H9 (cell line): ENCODE results near the gene PDE4B. TPM values are rescaled to one million over a fixed set of nuclear protein-coding genes. Genes with fewer than 3 reads are reported as not detected.

ENCODE experiments used
- DNase-seq: peaks from one replicate; pipeline ENCODE4 v3.0.0-alpha.2; 2017
- H2AFZ ChIP-seq: one replicate; pipeline ENCODE4 v1.6.1; 2013; ENCODE audit warnings: mild to moderate bottlenecking, low read length, control low read depth, moderate library complexity
- H2AK5ac ChIP-seq: 2 replicates; pipeline ENCODE4 v1.6.1; 2013; ENCODE audit warnings: low read length, control low read depth, mixed read lengths; ENCODE audit not compliant: insufficient read length
- H2BK120ac ChIP-seq: one replicate; pipeline ENCODE4 v1.6.1; 2013; ENCODE audit warnings: low read depth, mild to moderate bottlenecking, low read length, control low read depth, inconsistent platforms; ENCODE audit not compliant: poor library complexity, severe bottlenecking
- H2BK12ac ChIP-seq: 2 replicates; pipeline ENCODE4 v1.6.1; 2013; ENCODE audit warnings: low read length, control low read depth, mixed read lengths, low read depth; ENCODE audit not compliant: insufficient read length
- H2BK15ac ChIP-seq: 2 replicates; pipeline ENCODE4 v1.6.1; 2013; ENCODE audit warnings: low read depth, low read length, control low read depth
- H2BK20ac ChIP-seq: one replicate; pipeline ENCODE4 v1.6.1; 2013; ENCODE audit warnings: low read depth, mild to moderate bottlenecking, low read length, control low read depth, inconsistent platforms; ENCODE audit not compliant: poor library complexity, severe bottlenecking
- H2BK5ac ChIP-seq: 2 replicates; pipeline ENCODE4 v1.6.1; 2013; ENCODE audit warnings: low read length, control low read depth, mixed read lengths; ENCODE audit not compliant: insufficient read length
- H3K14ac ChIP-seq: 2 replicates; pipeline ENCODE4 v1.6.1; 2013; ENCODE audit warnings: low read length, control low read depth; ENCODE audit not compliant: insufficient read depth
- H3K18ac ChIP-seq: 2 replicates; pipeline ENCODE4 v1.6.1; 2013; ENCODE audit warnings: low read depth, mild to moderate bottlenecking, mixed read lengths, low read length, control low read depth; ENCODE audit not compliant: insufficient read length
- H3K23ac ChIP-seq: 2 replicates; pipeline ENCODE4 v1.6.1; 2013; ENCODE audit warnings: low read length, control low read depth, mixed read lengths, low read depth; ENCODE audit not compliant: insufficient read length
- H3K23me2 ChIP-seq: 2 replicates; pipeline ENCODE4 v1.6.1; 2013; ENCODE audit warnings: low read depth, mild to moderate bottlenecking, mixed read lengths, low read length, control low read depth; ENCODE audit not compliant: insufficient read length, poor library complexity, severe bottlenecking
- H3K27ac ChIP-seq: 2 replicates; pipeline ENCODE4 v1.5.1; 2013; ENCODE audit warnings: low read length, control low read depth, mixed read lengths, low read depth; ENCODE audit not compliant: insufficient read length
- H3K27me3 ChIP-seq: 2 replicates; pipeline ENCODE4 v1.6.1; 2013; ENCODE audit warnings: low read length, control low read depth, inconsistent platforms; ENCODE audit not compliant: insufficient read depth
- H3K4ac ChIP-seq: 2 replicates; pipeline ENCODE4 v1.6.1; 2013; ENCODE audit warnings: low read depth, mild to moderate bottlenecking, control low read depth, inconsistent platforms, low read length, moderate library complexity
- H3K4me1 ChIP-seq: 2 replicates; pipeline ENCODE4 v1.6.1; 2013; ENCODE audit warnings: low read length, control low read depth, inconsistent platforms; ENCODE audit not compliant: insufficient read depth
- H3K4me2 ChIP-seq: 2 replicates; pipeline ENCODE4 v1.6.1; 2013; ENCODE audit warnings: low read length, control low read depth, mixed read lengths; ENCODE audit not compliant: insufficient read length, insufficient read depth
- H3K56ac ChIP-seq: 2 replicates; pipeline ENCODE4 v1.6.1; 2013; ENCODE audit warnings: low read depth, mild to moderate bottlenecking, mixed read lengths, low read length, control low read depth; ENCODE audit not compliant: insufficient read length
- H3K79me1 ChIP-seq: 2 replicates; pipeline ENCODE4 v1.6.1; 2013; ENCODE audit warnings: low read depth, mild to moderate bottlenecking, moderate library complexity, low read length, control low read depth, inconsistent platforms; ENCODE audit not compliant: insufficient read depth, poor library complexity, severe bottlenecking
- H3K79me2 ChIP-seq: 2 replicates; pipeline ENCODE4 v1.6.1; 2013; ENCODE audit warnings: low read length, control low read depth, inconsistent platforms; ENCODE audit not compliant: insufficient read depth
- H3K9ac ChIP-seq: 2 replicates; pipeline ENCODE4 v1.6.1; 2013; ENCODE audit warnings: low read length, control low read depth, mixed read lengths; ENCODE audit not compliant: insufficient read length; ENCODE audit errors: extremely low read depth
- H3K9me3 ChIP-seq: one replicate; pipeline ENCODE4 v1.6.1; 2013; ENCODE audit warnings: low read depth, low read length, inconsistent platforms; ENCODE audit not compliant: control insufficient read depth
- H3T11ph ChIP-seq: one replicate; pipeline ENCODE4 v1.6.1; 2013; ENCODE audit warnings: mild to moderate bottlenecking, low read length, control low read depth, inconsistent platforms
- H4K20me1 ChIP-seq: one replicate; pipeline ENCODE4 v1.6.1; 2013; ENCODE audit not compliant: control insufficient read depth, insufficient read length, insufficient read depth
- H4K5ac ChIP-seq: 2 replicates; pipeline ENCODE4 v1.6.1; 2013; ENCODE audit warnings: low read depth, mild to moderate bottlenecking, mixed read lengths, low read length, control low read depth; ENCODE audit not compliant: insufficient read length
- H4K8ac ChIP-seq: replicated peaks from 2 replicates; pipeline ENCODE4 v1.6.1; 2013; ENCODE audit warnings: low read length, control low read depth, mixed read lengths, low read depth; ENCODE audit not compliant: insufficient read length
- H4K91ac ChIP-seq: 2 replicates; pipeline ENCODE4 v1.6.1; 2013; ENCODE audit warnings: low read depth, mild to moderate bottlenecking, moderate library complexity, mixed read lengths, low read length, control low read depth; ENCODE audit not compliant: insufficient read length
- H3K27ac Mint-ChIP-seq, 3 experiments: 2 replicates in 2 of 3; 3 replicates in 1 of 3; pipeline ENCODE4 v1.8.0; 2020 to 2021; ENCODE audit warnings: mixed read lengths in 3 of 3, mild to moderate bottlenecking in 1 of 3, moderate library complexity in 1 of 3
- H3K27me3 Mint-ChIP-seq: 2 replicates; pipeline ENCODE4 v1.8.0; 2021; ENCODE audit warnings: low read depth, mild to moderate bottlenecking, moderate library complexity, mixed read lengths
- H3K36me3 Mint-ChIP-seq, 3 experiments: 2 replicates in 2 of 3; 3 replicates in 1 of 3; pipeline ENCODE4 v1.8.0; 2020 to 2021; ENCODE audit warnings: low read depth in 3 of 3, mixed read lengths in 3 of 3; ENCODE audit not compliant: insufficient read depth in 1 of 3
- H3K4me1 Mint-ChIP-seq, 2 experiments: 2 replicates each; pipeline ENCODE4 v1.8.0; 2020; ENCODE audit warnings: mixed read lengths in 2 of 2
- H3K4me3 Mint-ChIP-seq, 2 experiments: 2 replicates in 1 of 2; 3 replicates in 1 of 2; pipeline ENCODE4 v1.8.0; 2020 to 2021; ENCODE audit warnings: mild to moderate bottlenecking in 2 of 2, mixed read lengths in 2 of 2, moderate library complexity in 1 of 2
- H3K9me3 Mint-ChIP-seq, 2 experiments: 2 replicates in 1 of 2; 3 replicates in 1 of 2; pipeline ENCODE4 v1.8.0; 2020; ENCODE audit warnings: mild to moderate bottlenecking in 2 of 2, mixed read lengths in 2 of 2, moderate library complexity in 1 of 2
- CTCF ChIP-seq: fragments of 200-600 bp; sonication (generic); conservative IDR thresholded peaks from 3 replicates; pipeline ENCODE4 v1.8.0; 2021; ENCODE audit warnings: antibody characterized with exemption, mild to moderate bottlenecking
- WGBS: extraction: QIAGEN DNeasy Blood & Tissue Kit; methylation state at CpG from one replicate; pipeline ENCODE4 v1.1.7; 2013; ENCODE audit warnings: missing lambda C conversion rate, low lambda C conversion rate, mixed read lengths; ENCODE audit not compliant: insufficient read length; ENCODE audit errors: extremely low coverage; 5-methylcytosine and 5-hydroxymethylcytosine counted together
- total RNA-seq: library from RNA; stranded (reverse); gene quantifications from 2 replicates; pipeline ENCODE4 v1.2.1, GENCODE V29; 2021

Gene PDE4B
- total RNA-seq, 1 experiment from 2014 or later: 19.8 TPM

GRCh38 chr1:66119148-66119547 lies 326.5 kb downstream of the PDE4B start:
- Mint-ChIP-seq H3K27me3 (peaks cover 4% of the 10 kb centered on the region), H3K27ac (no peak overlapping the region), H3K36me3 (0 out of 7 replicates have a peak, but pooled peaks cover 0 to 1% (median 0%) of the 10 kb centered on the region in 3 experiments), H3K9me3 (no peaks in the 10 kb centered on the region), H3K4me3 (no peak overlapping the region), H3K4me1 (no peaks in the 10 kb centered on the region)
- Histone ChIP-seq H2BK120ac (no peak overlapping the region), H3K79me1 (no peaks in the 10 kb centered on the region), H3K14ac (no peak overlapping the region), H2BK12ac (no peak overlapping the region), H3K56ac (no peak overlapping the region), H3K79me2 (no peaks in the 10 kb centered on the region), H3K23ac (no peak overlapping the region), H3K27ac (no peak overlapping the region), H3K9me3 (no peaks in the 10 kb centered on the region), H4K5ac (no peak overlapping the region), H2BK20ac (no peak overlapping the region), H3K4me2 (no peak overlapping the region), H2AK5ac (no peak overlapping the region), H2BK15ac (no peak overlapping the region), H3K4me1 (no peaks in the 10 kb centered on the region), H4K91ac (no peak overlapping the region), H3T11ph (no peak overlapping the region), H4K8ac (no peak overlapping the region), H4K20me1 (no peaks in the 10 kb centered on the region), H3K27me3 (no peaks in the 10 kb centered on the region), H3K9ac (no peak overlapping the region), H2BK5ac (no peak overlapping the region), H2AFZ (no peak overlapping the region), H3K18ac (no peak overlapping the region), H3K4ac (no peak overlapping the region), H3K23me2 (no peaks in the 10 kb centered on the region)
- DNase-seq: no peak
- whole genome bisulfite sequencing: no CpG with 5 or more reads among the region's 7 CpGs
- no peak for TF ChIP-seq CTCF
